Heart left ventricle (tissue), 13 donors: ENCODE data around the gene TMEM11.
"Not testable (repeated sequence)": the region's sequence is repeated elsewhere in the genome, so short reads cannot be mapped to it uniquely, and the experiment has no call there.

Experiments used
- CTCF ChIP-seq, 12 donors: fragments of 200-600 bp; sonication (generic) in 4 of 12; IDR thresholded peaks; one replicate each; pipeline versions ENCODE4 v1.5.0 to v1.8.0; 2018 to 2022; ENCODE audit warnings: antibody characterized with exemption in 12 of 12, mild to moderate bottlenecking in 5 of 12
- POLR2A ChIP-seq, 2 donors: fragments of 450-650 bp; IDR thresholded peaks; one replicate each; pipeline ENCODE4 v1.6.1; 2017; ENCODE audit warnings: antibody characterized with exemption in 2 of 2, mild to moderate bottlenecking in 2 of 2, moderate library complexity in 2 of 2
- donor health status: ischemic (EF 13 %, LVEDD 7.1; RV severe dilation, severe dysfunction).
- donor health status: DM: no; HTN: yes; CAD: no.
- donor health status: DM: no; HTN: no; CAD: no.
- donor health status: ischemic (EF 25% LVEDD 6.9; RV normal size, moderate dysfunction).
- donor health status: ischemic (EF 25% LVEDD 5.7; RV mildly dilated, moderate dysfunction).
- donor health status: ischemic (EF 35%, LVEDD 5.7; RV mildly dilated, moderate dysfunction).
- donor health status: nonischemic (EF 11% LVEDD 7.7; RV severe dilation, severe dysfunction).
- donor health status: DM: yes; HTN: yes; CAD: no.
- donor health status: PGD.
- donor health status: ischemic (EF 29% LVEDD 5.4; RV normal size, mild dysfunction).
- donor health status: nonischemic (EF 23%, LVEDD 6.1; RV moderate dilation, normal function).

- not testable (repeated sequence) for TF ChIP-seq CTCF, POLR2A (IDR thresholded peaks at IDR 0.05)
These were observed 21.5 kb downstream of the TMEM11 start for GRCh38 chr17:21192414-21192813.
